GF-D8 (cell line): ENCODE results near the gene XAGE2.
"Not testable (repeated sequence)": the region's sequence is repeated elsewhere in the genome, so short reads cannot be mapped to it uniquely, and the experiment has no call there.

Source experiments
- DNase-seq: peaks from one replicate; lab custom pipeline; 2025; lab: John Stamatoyannopoulos, UW

XAGE2 gene, protein sequence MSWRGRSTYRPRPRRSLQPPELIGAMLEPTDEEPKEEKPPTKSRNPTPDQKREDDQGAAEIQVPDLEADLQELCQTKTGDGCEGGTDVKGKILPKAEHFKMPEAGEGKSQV

GRCh38 chrX:52368368-52369055, at the start of gene XAGE2:
Gene XAGE2, plus strand, starts transcription at chrX:52369021. Its CDS starts 994 bp downstream, at chrX:52370015.
- DNase-seq = no peak

- no peak for DNase-seq
Measured at GRCh38 chrX:52337410-52337809, 31.4 kb upstream of the XAGE2 start.

DNA sequence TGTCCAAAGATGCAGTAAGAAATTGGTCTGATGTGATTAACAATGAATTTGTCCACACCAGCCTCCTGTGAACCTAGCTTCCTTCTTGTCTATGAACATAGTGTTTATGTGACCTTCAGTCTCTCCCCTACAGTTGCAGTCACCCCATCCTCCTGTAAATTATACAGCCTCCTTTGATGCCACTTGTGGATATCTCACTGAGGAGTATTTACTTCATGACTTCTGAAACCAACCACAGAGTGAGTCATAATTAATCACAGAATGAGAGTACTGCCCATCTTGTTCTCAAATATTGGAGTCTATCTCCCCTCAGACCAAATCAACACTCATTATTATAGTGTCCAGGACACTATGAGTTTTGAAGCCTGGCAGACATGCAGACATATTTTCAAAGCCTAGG, 27.3 kb upstream of the XAGE2 start:
- no peak for DNase-seq

DNA sequence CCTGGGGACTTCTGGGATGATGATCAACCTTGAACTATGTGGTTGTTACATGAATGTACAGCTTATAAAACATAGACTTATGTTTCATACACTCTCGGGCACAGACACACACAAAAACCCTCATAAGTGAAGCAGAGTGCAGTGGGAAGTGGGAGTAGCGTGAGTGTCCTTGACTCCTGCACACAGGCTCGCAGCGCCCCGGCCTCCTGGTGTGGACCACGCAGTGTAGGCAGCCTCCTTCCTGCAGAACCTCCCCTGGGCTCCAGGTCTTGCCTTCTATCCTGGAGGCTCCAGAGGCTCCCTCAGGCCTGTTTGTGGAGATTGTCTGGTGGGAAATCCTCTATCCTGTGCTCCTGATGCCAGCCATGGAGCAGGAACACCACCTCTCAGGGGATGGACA, 25.7 kb upstream of the XAGE2 start:
- DNase-seq = not testable (repeated sequence)

- not testable (repeated sequence) for DNase-seq
Measured at GRCh38 chrX:52345402-52345801, 23.4 kb upstream of the XAGE2 start.

GRCh38 chrX:52346174-52347165, 22.4 kb upstream of the XAGE2 start:
- no peak for DNase-seq

DNA sequence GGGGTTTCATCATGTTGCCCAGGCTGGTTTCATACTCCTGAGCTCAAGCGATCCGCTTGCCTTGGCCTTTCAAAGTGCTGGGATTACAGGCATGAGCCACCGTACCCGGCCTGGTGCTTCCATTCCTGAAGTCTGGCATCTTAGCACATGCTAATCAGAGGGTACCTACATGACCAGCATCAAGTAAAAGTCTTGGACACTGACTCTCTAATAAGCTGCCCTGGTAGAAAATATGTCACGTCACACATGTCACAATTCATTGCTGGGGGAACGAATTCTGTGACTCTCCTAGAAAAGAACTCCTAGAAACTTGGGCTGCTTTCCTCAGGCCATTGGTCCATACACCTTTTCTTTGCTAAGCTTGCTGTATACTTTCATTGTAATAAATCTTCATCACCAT, 19.1 kb upstream of the XAGE2 start:
- no peak for DNase-seq

- DNase-seq = no peak
Measured at GRCh38 chrX:52352551-52352950, 16.3 kb upstream of the XAGE2 start.

DNA sequence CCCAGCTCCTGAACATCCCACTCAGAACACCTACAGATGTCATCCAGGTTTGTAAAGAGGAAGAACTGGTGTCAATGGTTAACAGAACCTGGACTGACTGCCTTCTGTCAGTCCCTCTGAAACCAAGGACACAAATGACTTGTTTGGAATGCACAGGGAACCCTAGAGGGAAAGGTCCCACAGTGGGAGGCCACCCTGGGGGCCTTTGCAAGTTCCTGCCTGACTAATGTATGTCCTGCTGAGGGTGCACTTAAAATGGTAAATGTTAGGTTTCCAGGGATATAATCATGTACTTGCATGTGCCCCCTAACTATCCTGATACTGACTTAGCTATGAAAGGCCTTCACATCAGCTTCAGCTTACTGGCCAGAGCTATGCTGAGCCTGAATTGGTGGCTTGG, 15.0 kb upstream of the XAGE2 start:
- DNase-seq = no peak

DNA sequence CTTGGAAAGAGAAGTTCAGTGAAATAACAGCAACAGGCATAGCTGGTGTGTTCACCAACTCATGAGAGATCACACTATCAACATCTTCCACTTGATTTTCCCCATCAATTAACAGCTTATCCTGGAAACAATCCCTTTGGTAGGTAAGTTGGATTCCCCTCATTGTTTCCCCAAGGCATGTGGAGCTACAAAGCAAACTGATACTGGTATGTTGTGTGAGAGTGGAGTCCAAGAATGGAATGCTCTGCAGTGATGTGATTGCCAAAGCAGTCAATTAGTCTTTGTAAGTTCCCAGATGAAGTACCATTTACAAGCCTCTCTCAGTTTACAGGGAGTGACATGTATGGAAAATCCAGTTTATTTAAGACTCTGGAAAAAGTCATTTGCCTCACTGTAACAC, 13.7 kb upstream of the XAGE2 start:
- no peak for DNase-seq

DNA sequence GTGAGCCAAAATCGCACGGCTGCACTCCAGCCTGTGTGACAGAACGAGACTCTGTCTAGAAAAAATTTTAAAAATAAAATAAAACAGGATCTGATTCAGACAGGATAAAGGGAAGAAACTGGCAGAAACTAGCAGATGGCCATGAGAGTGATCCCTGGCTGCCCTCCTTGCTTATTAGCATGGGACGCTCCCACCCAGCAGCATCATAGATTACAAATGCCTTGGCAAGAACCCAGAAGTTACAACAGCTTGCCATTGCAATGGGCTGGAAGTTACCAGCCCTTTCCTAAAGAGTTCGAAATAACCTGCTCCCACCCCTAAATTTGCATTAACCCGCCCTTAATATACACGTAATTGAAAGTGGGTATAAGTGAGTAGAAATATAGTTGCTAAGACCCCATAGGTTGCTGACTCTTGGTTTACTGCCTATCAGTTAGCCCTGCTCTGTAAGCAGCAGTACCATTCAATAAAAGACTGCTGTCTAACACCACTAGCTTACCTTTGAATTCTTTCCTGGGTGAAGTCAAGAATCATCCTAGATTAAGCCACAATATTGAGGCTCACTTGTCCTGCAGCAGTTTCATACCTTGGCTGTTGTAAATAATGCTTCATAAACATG, 9.1 kb upstream of the XAGE2 start:
- no peak for DNase-seq

GRCh38 chrX:52361941-52362340, 6.9 kb upstream of the XAGE2 start:
- no peak for DNase-seq

DNA sequence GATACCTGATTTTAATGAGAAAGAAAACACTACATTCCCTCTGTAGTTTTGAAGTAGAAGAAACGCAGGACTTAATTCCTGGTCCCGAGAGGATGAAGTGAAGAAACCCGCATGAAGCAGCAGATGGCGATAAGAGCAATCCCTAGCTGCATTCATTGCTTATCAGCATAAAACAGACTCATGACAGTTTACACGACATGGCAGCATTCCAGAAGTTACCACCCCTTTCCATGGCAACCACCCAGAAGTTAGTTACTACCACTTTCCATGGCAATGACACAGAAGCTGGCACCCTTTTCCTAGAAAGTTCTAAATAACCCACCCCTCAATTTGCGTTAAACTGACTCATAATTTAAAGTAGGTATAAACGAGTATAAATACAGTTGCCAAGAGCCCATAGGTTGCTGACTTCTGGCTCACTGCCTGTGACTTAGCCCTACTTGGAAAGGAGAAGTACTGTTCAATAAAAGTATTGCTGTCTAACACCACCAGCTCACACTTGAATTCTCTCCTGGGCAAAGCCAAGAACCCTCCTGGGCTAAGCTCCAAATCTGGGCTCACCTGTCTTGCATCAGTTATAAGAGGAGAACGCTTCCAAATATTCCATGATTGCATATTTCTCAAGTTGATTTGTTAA, 5.5 kb upstream of the XAGE2 start:
- DNase-seq = peak; percentile 2

- no peak for DNase-seq
Measured at GRCh38 chrX:52378870-52379269, 10.0 kb downstream of the XAGE2 start.

GRCh38 chrX:52380993-52381392, 12.2 kb downstream of the XAGE2 start:
- no peak for DNase-seq

DNA sequence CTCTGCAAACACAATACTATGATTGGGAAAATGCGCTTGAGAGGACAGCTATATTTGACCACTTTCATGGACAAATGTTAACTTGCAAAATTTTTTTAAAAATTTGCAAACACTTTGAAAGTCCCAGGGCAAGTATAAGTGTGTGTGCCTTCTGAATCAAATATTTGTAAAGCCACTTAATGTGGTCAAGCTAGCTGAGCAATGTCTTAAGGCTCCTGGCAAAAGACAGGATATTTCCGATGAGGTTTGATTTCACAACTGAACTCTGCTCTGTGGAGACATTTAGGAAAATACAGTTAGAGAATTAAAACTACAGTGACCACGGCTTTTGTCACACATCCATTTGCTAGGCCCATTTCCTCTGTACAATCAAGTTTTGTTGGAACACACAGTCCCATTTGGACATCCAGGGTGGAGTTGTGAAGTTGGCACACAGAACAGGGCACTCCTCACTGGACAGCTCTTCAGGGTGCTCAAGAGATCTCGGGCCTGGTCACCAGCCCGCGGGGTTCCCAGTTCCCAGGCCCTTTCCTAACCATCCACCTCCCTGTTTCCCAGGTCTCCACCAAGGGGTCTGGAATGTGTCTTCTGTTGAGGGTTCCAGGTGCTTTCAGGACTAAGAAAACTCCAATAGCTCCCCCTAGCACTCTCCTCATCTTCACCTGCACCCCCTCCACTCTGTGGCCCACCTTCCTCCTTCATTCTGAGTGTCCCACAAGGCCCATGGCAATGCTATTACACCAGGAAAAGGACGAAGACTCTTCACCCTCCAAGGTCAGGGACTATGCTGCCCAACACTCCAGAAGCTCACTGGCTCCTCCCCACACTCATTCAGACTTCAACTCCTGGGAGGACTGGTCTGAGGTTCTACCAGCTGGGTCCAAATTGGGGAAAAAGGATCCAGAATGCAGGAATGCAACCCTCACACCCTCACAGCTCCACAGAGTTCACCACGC, 41.9 kb downstream of the XAGE2 start:
- DNase-seq = no peak

GRCh38 chrX:52415304-52415703, 46.5 kb downstream of the XAGE2 start:
- no peak for DNase-seq

GRCh38 chrX:52416816-52417215, 48.0 kb downstream of the XAGE2 start:
- no peak for DNase-seq

GRCh38 chrX:52420824-52421443, 52.1 kb downstream of the XAGE2 start:
- no peak for DNase-seq

- DNase-seq = no peak
Measured at GRCh38 chrX:52422884-52423283, 54.1 kb downstream of the XAGE2 start.
